IMR-90 (cell line): Measurements from ENCODE around the gene DUOX1. TPM values are rescaled to one million over a fixed set of nuclear protein-coding genes. Genes with fewer than 3 reads are reported as not detected.

Experiments
- ATAC-seq: fragments of 200-7000 bp; cut with Tn5 transposase; 2 replicates; pipeline ENCODE4 v1.9.1; 2020; ENCODE audit warnings: low read depth, mild to moderate bottlenecking, moderate library complexity
- BruUV-seq: library from RNA; stranded (reverse); fragments of 400-500 nt; replicated peaks from 2 replicates; lab custom pipeline; 2021; lab: Mats Ljungman, UMichigan
- CTCF ChIA-PET: fragments of 300-600 bp; formaldehyde crosslinking; extraction: SDS; loops from one replicate; lab custom pipeline; 2021; ENCODE audit warnings: antibody characterized with exemption; lab: Yijun Ruan, JAX
- POLR2A ChIA-PET: fragments of 300-600 bp; sonication (Branson Sonifier 250); formaldehyde crosslinking; loops from one replicate; lab custom pipeline; 2022; ENCODE audit warnings: antibody characterized with exemption; ENCODE audit not compliant: unreplicated experiment; lab: Charles Lee
- DNase-seq: peaks from one replicate; pipeline ENCODE4 v3.0.0; 2013
- H2AFZ ChIP-seq: replicated peaks from 2 replicates; pipeline ENCODE3; 2013; ENCODE audit warnings: low read length, mild to moderate bottlenecking; ENCODE audit not compliant: poor library complexity
- H2AK5ac ChIP-seq: 2 replicates; pipeline ENCODE4 v1.6.1; 2013; ENCODE audit warnings: low read depth, low read length, inconsistent platforms
- H2AK9ac ChIP-seq: replicated peaks from 2 replicates; pipeline ENCODE3; 2013; ENCODE audit warnings: mild to moderate bottlenecking, low read depth, low read length, moderate library complexity; ENCODE audit not compliant: poor library complexity
- H2BK120ac ChIP-seq: 2 replicates; pipeline ENCODE4 v1.6.1; 2013; ENCODE audit warnings: low read depth, low read length, inconsistent platforms
- H2BK15ac ChIP-seq: 3 replicates; pipeline ENCODE4 v1.6.1; 2013; ENCODE audit warnings: low read depth, low read length, inconsistent platforms
- H2BK20ac ChIP-seq: 2 replicates; pipeline ENCODE4 v1.6.1; 2013; ENCODE audit warnings: low read depth, mild to moderate bottlenecking, inconsistent platforms, low read length, moderate library complexity
- H2BK5ac ChIP-seq: 2 replicates; pipeline ENCODE4 v1.6.1; 2013; ENCODE audit warnings: mild to moderate bottlenecking, low read depth, low read length, inconsistent platforms; ENCODE audit not compliant: poor library complexity, severe bottlenecking
- H3K14ac ChIP-seq: replicated peaks from 2 replicates; pipeline ENCODE4 v1.6.1; 2013; ENCODE audit warnings: low read depth, low read length, inconsistent platforms
- H3K18ac ChIP-seq: 2 replicates; pipeline ENCODE4 v1.6.1; 2013; ENCODE audit warnings: low read depth, low read length, control low read depth
- H3K23ac ChIP-seq: 2 replicates; pipeline ENCODE4 v1.6.1; 2013; ENCODE audit warnings: low read depth, low read length, inconsistent platforms
- H3K27ac ChIP-seq: 2 replicates; pipeline ENCODE4 v1.5.1; 2013; ENCODE audit warnings: mild to moderate bottlenecking, control low read depth, low read length; ENCODE audit not compliant: insufficient read depth
- H3K27me3 ChIP-seq: 2 replicates; pipeline ENCODE4 v1.6.1; 2013; ENCODE audit warnings: low read length; ENCODE audit not compliant: control insufficient read depth, insufficient read depth
- H3K36me3 ChIP-seq: 2 replicates; pipeline ENCODE4 v1.6.1; 2013; ENCODE audit warnings: low read length, mixed read lengths; ENCODE audit not compliant: control insufficient read depth, insufficient read depth
- H3K4ac ChIP-seq: 2 replicates; pipeline ENCODE4 v1.6.1; 2013; ENCODE audit warnings: low read depth, low read length, inconsistent platforms
- H3K4me1 ChIP-seq: 2 replicates; pipeline ENCODE4 v1.6.1; 2013; ENCODE audit warnings: low read length, mixed read lengths; ENCODE audit not compliant: control insufficient read depth, insufficient read depth
- H3K4me2 ChIP-seq: 2 replicates; pipeline ENCODE4 v1.6.1; 2013; ENCODE audit warnings: low read depth, mild to moderate bottlenecking, control low read depth, low read length, moderate library complexity
- H3K4me3 ChIP-seq: 2 replicates; pipeline ENCODE4 v1.5.1; 2013; ENCODE audit warnings: low read depth, mild to moderate bottlenecking, control low read depth, low read length, moderate library complexity; ENCODE audit not compliant: insufficient read depth
- H3K56ac ChIP-seq: 2 replicates; pipeline ENCODE4 v1.6.1; 2013; ENCODE audit warnings: low read length, inconsistent platforms; ENCODE audit not compliant: insufficient read depth; ENCODE audit errors: extremely low read depth
- H3K79me1 ChIP-seq, 2 experiments: 2 replicates each; pipeline ENCODE4 v1.6.1; 2013; ENCODE audit warnings: low read length in 2 of 2, inconsistent platforms in 1 of 2, low read depth in 1 of 2
- H3K9ac ChIP-seq: 2 replicates; pipeline ENCODE4 v1.6.1; 2013; ENCODE audit warnings: low read depth, low read length, control low read depth
- H3K9me1 ChIP-seq: 2 replicates; pipeline ENCODE4 v1.6.1; 2013; ENCODE audit warnings: low read length, inconsistent platforms; ENCODE audit not compliant: insufficient read depth
- H3K9me3 ChIP-seq: 2 replicates; pipeline ENCODE4 v1.6.1; 2013; ENCODE audit warnings: low read length; ENCODE audit not compliant: control insufficient read depth, insufficient read depth
- H4K20me1 ChIP-seq: 2 replicates; pipeline ENCODE4 v1.6.1; 2013; ENCODE audit warnings: low read length, inconsistent platforms; ENCODE audit not compliant: insufficient read depth
- H4K5ac ChIP-seq: 2 replicates; pipeline ENCODE4 v1.6.1; 2013; ENCODE audit warnings: mild to moderate bottlenecking, low read depth, low read length, control low read depth
- H4K8ac ChIP-seq, 2 experiments: 2 replicates each; pipeline ENCODE4 v1.6.1; 2013; ENCODE audit warnings: low read depth in 2 of 2, low read length in 2 of 2, control low read depth in 1 of 2, inconsistent platforms in 1 of 2
- H4K91ac ChIP-seq: 2 replicates; pipeline ENCODE4 v1.6.1; 2013; ENCODE audit warnings: low read depth, low read length, inconsistent platforms; ENCODE audit not compliant: insufficient read depth
- BHLHE40 ChIP-seq: fragments of 150-350 bp; IDR thresholded peaks from 2 replicates; pipeline ENCODE4 v1.6.1; 2016; ENCODE audit warnings: mild to moderate bottlenecking, low read depth, low read length
- CHD1 ChIP-seq: IDR thresholded peaks from 2 replicates; pipeline ENCODE4 v1.6.1; 2012; ENCODE audit warnings: low read depth, low read length, improper control_type of control experiment
- ELK1 ChIP-seq: fragments of 150-350 bp; IDR thresholded peaks from 2 replicates; pipeline ENCODE4 v1.6.1; 2016; ENCODE audit warnings: low read depth, mild to moderate bottlenecking, low read length, moderate library complexity, borderline replicate concordance
- MAFK ChIP-seq: IDR thresholded peaks from 2 replicates; pipeline ENCODE4 v1.6.1; 2012; ENCODE audit warnings: low read depth, low read length, improper control_type of control experiment
- NFE2L2 ChIP-seq: fragments of 150-350 bp; IDR thresholded peaks from 2 replicates; pipeline ENCODE4 v1.6.1; 2016; ENCODE audit warnings: low read depth, mild to moderate bottlenecking, low read length
- RAD21 ChIP-seq: IDR thresholded peaks from 2 replicates; pipeline ENCODE4 v1.6.1; 2012; ENCODE audit warnings: low read length, improper control_type of control experiment
- whole genome bisulfite sequencing, 2 experiments: methylation state at CpG; one replicate each; pipeline versions ENCODE4 v1.1.5 to v1.1.7; 2013; ENCODE audit warnings: missing lambda C conversion rate in 2 of 2; ENCODE audit not compliant: insufficient read length in 1 of 2; ENCODE audit errors: extremely low coverage in 2 of 2; 5-methylcytosine and 5-hydroxymethylcytosine counted together
- dilution Hi-C: fragments of 300-500 bp; cut with HindIII; formaldehyde crosslinking; loops from one replicate; pipeline ENCODE4 v1.14.3; 2018; ENCODE audit warnings: low sequenced_read_pairs; ENCODE audit not compliant: unreplicated experiment
- in situ Hi-C: fragments of 300-500 bp; cut with MboI; formaldehyde crosslinking; loops from 3 replicates; pipeline ENCODE4 v1.14.3; 2019; ENCODE audit warnings: low sequenced_read_pairs, inconsistent platforms, mixed read lengths
- intact Hi-C: fragments of 100-400 bp; cut with micrococcal nuclease; formaldehyde crosslinking; loops from 2 replicates; pipeline ENCODE4 v1.10.0; 2022
- polyA plus RNA-seq, 3 experiments: library from polyadenylated mRNA; depleted of rRNA; stranded (reverse); fragments of >200 nt; gene quantifications; 2 replicates each; pipeline ENCODE4 v1.2.3, GENCODE V29; 2012; ENCODE audit warnings: low replicate concordance in 1 of 3
- total RNA-seq: library from RNA; depleted of rRNA; stranded (reverse); fragments of >200 nt; gene quantifications from 2 replicates; pipeline ENCODE4 v1.2.3, GENCODE V29; 2012

Gene DUOX1
- total and polyA plus RNA-seq, 2 of the 4 experiments (the other 2 are of a cell fraction) = not detected

- H3K9me3 ChIP-seq = no peaks in the 10 kb centered on the region
- no peak overlapping the region for H3K4me3 ChIP-seq
- H2BK15ac ChIP-seq = no peak overlapping the region
- H2BK20ac ChIP-seq = no peak overlapping the region
- no CpG with 5 or more reads among the region's 5 CpGs for WGBS, 2 experiments
- peaks cover 5 to 20% of the 10 kb centered on the region in 2 experiments for H3K79me1 ChIP-seq
- peak overlapping the region; percentile 13 to 100; a peak in 1 of 4 replicates for H4K8ac ChIP-seq
- no peak overlapping the region; the same call in 1 of the 2 replicates for H3K14ac ChIP-seq
- ChIA-PET CTCF (no interaction called here), POLR2A (no interaction called here)
- 0 out of 2 replicates have a peak overlapping the region, but pooled peaks have one; percentile 33 for H2AK5ac ChIP-seq
- dilution Hi-C loops (no loop called here), intact Hi-C loops (no loop called here), in situ Hi-C loops (no loop called here)
- H4K91ac ChIP-seq = 0 out of 2 replicates have a peak overlapping the region, but pooled peaks have one; percentile 2
- no peak overlapping the region for H3K9ac ChIP-seq
- H3K4me1 ChIP-seq = peaks cover 8% of the 10 kb centered on the region
- H3K27me3 ChIP-seq = no peaks in the 10 kb centered on the region
- H3K9me1 ChIP-seq = peaks cover 6% of the 10 kb centered on the region
- no peak overlapping the region for H3K27ac ChIP-seq
- H3K56ac ChIP-seq = no peak overlapping the region
- H3K4me2 ChIP-seq = no peak overlapping the region
- H2AFZ ChIP-seq = no peak overlapping the region
- H2BK120ac ChIP-seq = no peak overlapping the region; the same call in 1 of the 2 replicates
- DNase-seq = no peak
- H3K4ac ChIP-seq = peak overlapping the region; percentile 96
- no peak overlapping the region for H2AK9ac ChIP-seq
- H2BK5ac ChIP-seq = no peak overlapping the region
- no TSS peak for BruUV-seq
- H4K20me1 ChIP-seq = no peaks in the 10 kb centered on the region; the same call in 1 of the 2 replicates
- H3K36me3 ChIP-seq = no peaks in the 10 kb centered on the region
- H4K5ac ChIP-seq = no peak overlapping the region; the same call in 1 of the 2 replicates
- TF ChIP-seq MAFK (no peak), RAD21 (no peak), ELK1 (no peak), CHD1 (no peak), NFE2L2 (no peak), BHLHE40 (no peak)
- H3K23ac ChIP-seq = no peak overlapping the region
- no peak overlapping the region for H3K18ac ChIP-seq
- no peak for ATAC-seq
Measured at GRCh38 chr15:45165536-45165935, 35.7 kb downstream of the DUOX1 start.
